ENCODE results near the gene ASS1. TPM values are rescaled to one million over a fixed set of nuclear protein-coding genes. Genes with fewer than 3 reads are reported as not detected.

ASS1 gene
- total and polyA plus RNA-seq, 12 donors = 27.4 to 147 (median 53.3) TPM

DNA sequence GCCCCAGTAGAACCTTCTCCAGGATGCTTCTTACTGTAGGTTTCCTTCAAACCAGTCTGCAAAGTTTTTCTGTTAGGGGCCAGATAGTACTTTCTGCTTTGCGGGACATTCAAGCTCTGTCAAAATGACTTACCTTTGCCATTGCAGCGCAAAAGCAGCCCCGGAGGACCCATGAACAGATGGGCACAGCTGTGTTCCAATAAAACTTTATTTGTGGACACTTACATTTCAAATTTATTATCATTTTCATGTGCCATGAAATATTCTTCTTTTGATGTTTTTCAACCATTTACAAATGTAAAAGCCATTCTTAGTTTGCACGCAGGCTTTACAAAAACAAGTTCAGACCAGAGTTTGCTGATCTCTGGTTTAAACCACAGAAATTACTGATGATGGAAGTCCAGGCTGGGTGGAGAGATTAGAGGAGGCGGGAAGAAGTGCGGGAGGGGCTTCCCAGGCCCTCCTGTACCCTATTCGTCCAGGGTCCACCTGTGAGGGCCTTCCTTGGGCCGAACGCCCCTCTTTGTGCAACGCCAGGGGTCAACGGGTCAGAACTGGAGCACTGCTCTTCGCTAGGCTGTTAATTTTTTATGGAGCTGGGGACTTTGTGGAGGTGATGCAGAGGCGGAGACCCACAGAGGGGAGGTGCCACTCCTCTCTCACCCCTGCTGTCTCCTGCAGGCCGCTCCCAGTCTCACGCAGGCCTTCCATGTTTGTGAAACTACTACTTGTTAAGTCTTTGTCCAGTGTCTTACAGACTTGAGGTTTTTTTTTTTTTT lies 7.6 kb upstream of the ASS1 start:
- no peak for DNase-seq
- WGBS, 2 donors = 82 to 89% methylated on average over 15 of the region's 15 CpGs

DNA sequence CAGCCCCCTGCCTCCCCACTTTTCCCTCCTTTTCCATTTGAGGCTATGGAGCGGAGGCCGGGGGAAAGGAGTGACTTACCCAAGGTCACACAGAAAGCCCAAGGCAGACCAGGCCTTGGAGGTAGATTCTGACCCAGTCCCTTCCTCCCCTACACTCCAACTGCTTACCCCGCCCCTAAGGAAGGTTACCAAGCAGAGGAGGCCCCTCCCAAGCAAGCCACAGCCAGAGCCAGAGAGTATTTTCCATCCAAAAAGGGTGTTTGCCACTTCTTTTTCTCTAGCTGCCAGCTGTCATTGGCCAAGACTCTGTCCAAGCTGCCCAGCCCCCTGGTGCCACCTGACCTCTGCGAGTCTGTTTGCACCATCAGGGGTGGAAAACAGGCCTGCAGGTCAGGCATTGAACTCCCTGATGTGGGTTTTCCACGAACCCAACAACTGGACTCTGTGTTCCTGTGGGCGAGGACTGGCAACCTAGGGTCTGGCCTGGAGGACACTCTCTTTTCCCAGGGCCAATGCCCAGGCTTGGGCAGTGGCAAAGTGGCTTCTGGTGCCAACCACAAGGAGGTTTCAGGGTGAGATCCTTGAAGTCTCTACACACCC lies 6.3 kb upstream of the ASS1 start:
- H3K36me3 ChIP-seq = no peaks in the 10 kb centered on the region
- H3K9me3 ChIP-seq = peaks cover 0 to 26% (median 11%) of the 10 kb centered on the region in 11 donors
- intact Hi-C loops (cut with DNase I) = loop anchor here in 1 of 10 donors (10.0 kb wide), 1 partner anchor 64 kb away; no protein-coding TSS in a partner anchor
- H3K27ac ChIP-seq = no peak overlapping the region
- peaks cover 0 to 4% (median 3%) of the 10 kb centered on the region in 9 donors for H3K4me1 ChIP-seq
- H3K27me3 ChIP-seq = peaks cover 0 to 13% (median 8%) of the 10 kb centered on the region in 7 donors
- no peak overlapping the region for H3K4me3 ChIP-seq
- no peak for ATAC-seq
- TF ChIP-seq, protein P1, sequence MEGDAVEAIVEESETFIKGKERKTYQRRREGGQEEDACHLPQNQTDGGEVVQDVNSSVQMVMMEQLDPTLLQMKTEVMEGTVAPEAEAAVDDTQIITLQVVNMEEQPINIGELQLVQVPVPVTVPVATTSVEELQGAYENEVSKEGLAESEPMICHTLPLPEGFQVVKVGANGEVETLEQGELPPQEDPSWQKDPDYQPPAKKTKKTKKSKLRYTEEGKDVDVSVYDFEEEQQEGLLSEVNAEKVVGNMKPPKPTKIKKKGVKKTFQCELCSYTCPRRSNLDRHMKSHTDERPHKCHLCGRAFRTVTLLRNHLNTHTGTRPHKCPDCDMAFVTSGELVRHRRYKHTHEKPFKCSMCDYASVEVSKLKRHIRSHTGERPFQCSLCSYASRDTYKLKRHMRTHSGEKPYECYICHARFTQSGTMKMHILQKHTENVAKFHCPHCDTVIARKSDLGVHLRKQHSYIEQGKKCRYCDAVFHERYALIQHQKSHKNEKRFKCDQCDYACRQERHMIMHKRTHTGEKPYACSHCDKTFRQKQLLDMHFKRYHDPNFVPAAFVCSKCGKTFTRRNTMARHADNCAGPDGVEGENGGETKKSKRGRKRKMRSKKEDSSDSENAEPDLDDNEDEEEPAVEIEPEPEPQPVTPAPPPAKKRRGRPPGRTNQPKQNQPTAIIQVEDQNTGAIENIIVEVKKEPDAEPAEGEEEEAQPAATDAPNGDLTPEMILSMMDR (IDR thresholded peaks at IDR 0.05) = no peak
- DNase-seq = no peak
- 91 to 95% methylated on average over 6 of the region's 6 CpGs for WGBS, 2 donors

More for the DNA sequence above, 7.6 kb upstream of the ASS1 start:
- Histone ChIP-seq H3K4me3 (no peak overlapping the region), H3K27me3 (peaks cover 0 to 24% (median 18%) of the 10 kb centered on the region in 7 donors), H3K4me1 (peaks cover 0 to 13% (median 6%) of the 10 kb centered on the region in 9 donors), H3K9me3 (peaks cover 0 to 23% (median 11%) of the 10 kb centered on the region in 11 donors), H3K27ac (no peak overlapping the region), H3K36me3 (no peaks in the 10 kb centered on the region)
- TF ChIP-seq, protein P1 (IDR thresholded peaks at IDR 0.05) = no peak
- ATAC-seq = no peak
- intact Hi-C loops (cut with DNase I) = loop anchor here in 1 of 10 donors (10.0 kb wide), 1 partner anchor 62 kb away; no protein-coding TSS in a partner anchor

DNA sequence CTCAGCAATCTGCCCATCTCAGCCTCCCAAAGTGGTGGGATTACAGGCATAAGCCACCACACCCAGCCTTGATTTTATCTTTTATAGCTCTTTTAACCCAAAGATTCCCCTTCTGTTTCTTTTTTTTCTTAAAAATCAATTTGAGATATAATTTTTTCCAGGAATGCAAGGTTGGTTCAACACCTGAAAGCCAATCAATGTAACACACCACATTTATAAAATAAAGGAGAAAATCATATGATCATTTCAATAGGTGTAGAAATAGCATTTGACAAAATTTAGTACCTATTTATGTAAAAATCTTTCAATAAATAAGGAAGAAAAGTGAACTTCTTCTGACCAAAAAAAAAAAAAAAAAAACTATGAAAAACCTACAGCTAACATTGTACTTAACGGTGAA lies 3.7 kb upstream of the ASS1 start:
- DNase-seq = no peak
- no peak overlapping the region for H3K27ac ChIP-seq
- no peak for ATAC-seq
- TF ChIP-seq, protein P1 (IDR thresholded peaks at IDR 0.05) = no peak
- H3K4me1 ChIP-seq = peaks cover 3 to 22% (median 13%) of the 10 kb centered on the region in 9 donors
- peaks cover 0 to 26% (median 11%) of the 10 kb centered on the region in 11 donors for H3K9me3 ChIP-seq
- no peak overlapping the region for H3K4me3 ChIP-seq
- WGBS, 2 donors = 100% methylated on average over 1 of the region's 1 CpG
- no peaks in the 10 kb centered on the region for H3K36me3 ChIP-seq
- peaks cover 0 to 20% (median 0%) of the 10 kb centered on the region in 7 donors for H3K27me3 ChIP-seq
- intact Hi-C loops (cut with DNase I) = no loop called here

DNA sequence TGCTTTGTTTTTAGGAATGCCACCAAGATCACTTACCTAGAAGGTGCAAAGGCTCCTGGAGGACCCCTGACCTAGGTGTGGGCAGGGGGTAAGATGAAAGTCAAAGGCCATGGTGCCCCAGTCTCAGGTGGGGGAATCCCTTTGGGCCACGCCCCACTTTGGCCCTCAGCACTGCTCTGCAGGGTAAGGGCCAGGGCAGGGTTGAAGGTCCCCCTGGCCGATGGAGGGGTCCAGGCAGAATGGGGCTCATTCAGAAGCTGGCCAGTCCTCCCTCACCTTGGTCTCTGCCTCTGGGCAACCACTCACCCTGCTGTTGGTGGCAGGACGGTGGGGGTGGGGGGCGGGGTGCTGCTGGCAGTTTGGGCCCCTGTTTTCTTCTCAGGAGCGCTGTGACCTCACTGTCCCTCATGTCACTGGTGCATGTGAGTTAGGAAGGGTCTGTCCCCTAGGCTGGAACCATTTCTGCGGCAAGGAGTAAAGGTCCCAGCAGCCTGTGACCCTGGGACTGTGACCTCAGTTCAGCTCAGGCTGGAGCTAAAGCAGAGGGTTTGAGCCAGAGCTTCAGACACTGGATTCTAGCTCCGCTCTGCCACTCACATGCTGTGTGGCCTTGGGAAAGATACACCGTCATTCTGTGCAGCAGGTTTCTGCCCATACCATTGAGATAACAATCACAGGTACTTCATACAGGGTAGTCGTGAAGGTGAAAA lies 1.9 kb upstream of the ASS1 start:
- intact Hi-C loops (cut with DNase I) = no loop called here
- 91 to 94% methylated on average over 9 of the region's 9 CpGs for WGBS, 2 donors
- H3K27me3 ChIP-seq = peaks cover 0 to 20% (median 0%) of the 10 kb centered on the region in 7 donors
- H3K27ac ChIP-seq = no peak overlapping the region
- TF ChIP-seq, protein P1 (IDR thresholded peaks at IDR 0.05) = no peak
- H3K9me3 ChIP-seq = peaks cover 0 to 26% (median 11%) of the 10 kb centered on the region in 11 donors
- DNase-seq = no peak
- H3K36me3 ChIP-seq = no peaks in the 10 kb centered on the region
- peaks cover 15 to 41% (median 30%) of the 10 kb centered on the region in 9 donors for H3K4me1 ChIP-seq
- no peak overlapping the region for H3K4me3 ChIP-seq
- ATAC-seq = no peak
